Osteocyte (in vitro differentiated cells): ENCODE data around the gene IQSEC1. TPM values are rescaled to one million over a fixed set of nuclear protein-coding genes. Genes with fewer than 3 reads are reported as not detected.

ENCODE experiments used
- DNase-seq: peaks from one replicate; pipeline ENCODE4 v3.0.0; 2021; ENCODE audit warnings: mixed read lengths; ENCODE audit not compliant: unreplicated experiment; ENCODE audit errors: extremely low spot score
- H3K27ac Mint-ChIP-seq: one replicate; pipeline ENCODE4 v1.8.0; 2021; ENCODE audit warnings: mild to moderate bottlenecking, mixed read lengths; ENCODE audit not compliant: unreplicated experiment
- H3K27me3 Mint-ChIP-seq: one replicate; pipeline ENCODE4 v1.8.0; 2021; ENCODE audit warnings: mixed read lengths; ENCODE audit not compliant: unreplicated experiment
- H3K36me3 Mint-ChIP-seq: one replicate; pipeline ENCODE4 v1.8.0; 2021; ENCODE audit warnings: mixed read lengths; ENCODE audit not compliant: unreplicated experiment
- H3K4me1 Mint-ChIP-seq: one replicate; pipeline ENCODE4 v1.8.0; 2021; ENCODE audit warnings: mixed read lengths; ENCODE audit not compliant: unreplicated experiment
- H3K4me3 Mint-ChIP-seq: one replicate; pipeline ENCODE4 v1.8.0; 2021; ENCODE audit warnings: mild to moderate bottlenecking, moderate library complexity, mixed read lengths; ENCODE audit not compliant: unreplicated experiment
- H3K9me3 Mint-ChIP-seq: one replicate; pipeline ENCODE4 v1.8.0; 2021; ENCODE audit warnings: mixed read lengths; ENCODE audit not compliant: unreplicated experiment
- CTCF ChIP-seq: fragments of 200-600 bp; sonication (generic); IDR thresholded peaks from 2 replicates; pipeline ENCODE4 v1.5.0; 2021; ENCODE audit warnings: antibody characterized with exemption, mild to moderate bottlenecking, moderate library complexity
- total RNA-seq: library from RNA; stranded (reverse); gene quantifications from 2 replicates; pipeline ENCODE4 v1.2.1, GENCODE V29; 2021

The IQSEC1 gene
- total RNA-seq, 1 donor from 2014 or later: 37.9 TPM

GRCh38 chr3:12869035-12869621 is 204.1 kb downstream of the IQSEC1 start:
- Mint-ChIP-seq H3K27me3 (peaks cover 11% of the 10 kb centered on the region), H3K36me3 (no peaks in the 10 kb centered on the region), H3K9me3 (no peaks in the 10 kb centered on the region), H3K4me3 (peak overlapping the region; percentile 47), H3K4me1 (peaks cover 16% of the 10 kb centered on the region), H3K27ac (no peak overlapping the region)
- no peak for DNase-seq
- TF ChIP-seq CTCF: no peak

DNA sequence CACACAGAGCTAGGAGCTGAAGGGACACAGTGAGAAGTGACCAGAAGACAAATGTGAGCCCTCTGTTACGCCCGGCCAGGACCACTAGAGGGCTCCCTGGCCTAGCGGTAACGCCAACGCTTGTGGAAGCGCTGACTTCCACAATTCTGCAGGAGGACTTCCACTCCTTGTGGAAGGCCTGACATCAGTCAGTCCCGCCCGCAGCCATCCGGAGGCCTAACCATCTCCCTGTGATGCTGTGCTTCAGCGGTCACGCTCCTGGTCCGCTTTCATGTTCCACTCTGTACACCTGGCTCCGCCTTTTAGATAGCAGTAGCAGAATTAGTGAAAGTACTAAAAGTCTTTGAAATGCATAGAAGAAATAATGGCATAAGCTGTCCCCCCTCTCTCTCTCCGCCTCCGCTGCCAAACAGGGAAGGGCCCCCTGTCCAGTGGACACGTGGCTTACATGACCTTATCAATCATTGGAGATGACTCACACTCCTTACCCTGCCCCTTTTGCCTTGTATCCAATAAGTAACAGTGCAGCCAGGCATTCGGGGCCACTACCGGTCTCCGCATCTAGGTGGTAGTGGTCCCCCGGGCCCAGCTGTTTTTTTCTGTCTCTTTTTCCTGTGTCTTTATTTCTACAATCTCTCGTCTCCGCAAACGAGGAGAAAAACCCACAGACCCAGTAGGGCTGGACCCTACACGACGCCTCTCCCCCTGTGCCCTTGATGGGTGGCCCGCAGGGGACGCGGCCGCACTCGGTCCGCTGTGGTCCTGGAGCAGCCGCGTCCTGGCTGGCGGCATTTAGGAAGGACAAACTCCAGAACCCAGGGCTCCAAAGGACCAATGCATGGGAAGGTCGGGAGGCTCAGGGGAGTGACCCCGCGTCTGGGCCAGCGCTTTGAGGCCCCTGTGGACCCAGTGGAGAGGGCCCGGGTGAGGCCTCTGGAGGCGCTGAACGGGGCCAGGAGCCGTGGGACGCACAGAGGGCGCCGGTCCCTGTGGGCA is 204.9 kb downstream of the IQSEC1 start:
- DNase-seq: peak; percentile 92
- Mint-ChIP-seq H3K36me3 (no peaks in the 10 kb centered on the region), H3K27me3 (peaks cover 11% of the 10 kb centered on the region), H3K4me3 (peak overlapping the region; percentile 38), H3K9me3 (no peaks in the 10 kb centered on the region), H3K4me1 (peaks cover 16% of the 10 kb centered on the region), H3K27ac (peak overlapping the region; percentile 37)
- peak; percentile 93 for TF ChIP-seq CTCF

- peaks cover 13% of the 10 kb centered on the region for H3K27me3 Mint-ChIP-seq
- H3K36me3 Mint-ChIP-seq: no peaks in the 10 kb centered on the region
- peaks cover 16% of the 10 kb centered on the region for H3K4me1 Mint-ChIP-seq
- H3K4me3 Mint-ChIP-seq: no peak overlapping the region
- no peak overlapping the region for H3K27ac Mint-ChIP-seq
- no peaks in the 10 kb centered on the region for H3K9me3 Mint-ChIP-seq
- DNase-seq: no peak
- TF ChIP-seq CTCF: no peak
These were observed 206.4 kb downstream of the IQSEC1 start for GRCh38 chr3:12866836-12867235.

- DNase-seq: no peak
- Mint-ChIP-seq H3K36me3 (no peaks in the 10 kb centered on the region), H3K4me1 (peaks cover 16% of the 10 kb centered on the region), H3K27me3 (peaks cover 8% of the 10 kb centered on the region), H3K4me3 (no peak overlapping the region), H3K9me3 (no peaks in the 10 kb centered on the region), H3K27ac (no peak overlapping the region)
- no peak for TF ChIP-seq CTCF
These were observed 208.0 kb downstream of the IQSEC1 start for GRCh38 chr3:12865271-12865670.

DNA sequence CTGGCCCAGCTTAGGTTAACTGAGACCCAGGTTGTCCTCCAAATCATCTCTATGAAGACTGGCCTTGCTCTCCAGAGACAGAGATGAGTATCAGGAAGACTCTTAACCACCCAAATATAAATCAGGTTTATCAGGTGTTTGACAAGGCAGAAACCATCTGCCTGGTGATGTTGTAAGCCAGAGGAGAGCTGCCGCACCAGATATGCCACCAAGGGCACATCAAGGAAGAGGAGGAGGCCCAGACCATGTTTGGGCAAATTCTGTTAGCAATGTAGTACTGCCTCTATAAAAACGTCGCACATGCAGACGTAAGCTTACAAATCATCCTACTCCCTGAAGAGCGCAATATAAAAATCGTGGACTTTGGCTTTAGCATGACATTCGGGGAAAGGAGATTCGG is 210.8 kb downstream of the IQSEC1 start:
- H3K4me1 Mint-ChIP-seq: no peaks in the 10 kb centered on the region
- no peak overlapping the region for H3K4me3 Mint-ChIP-seq
- TF ChIP-seq CTCF: no peak
- H3K27ac Mint-ChIP-seq: no peak overlapping the region
- no peaks in the 10 kb centered on the region for H3K9me3 Mint-ChIP-seq
- no peak for DNase-seq
- no peaks in the 10 kb centered on the region for H3K36me3 Mint-ChIP-seq
- peaks cover 10% of the 10 kb centered on the region for H3K27me3 Mint-ChIP-seq
